ENCODE measurements around the gene KLHL26.

GRCh38 chr19:18712981-18713380 lies 76.2 kb downstream of the KLHL26 start:
- TF ChIP-seq EZH2 (IDR thresholded peaks at IDR 0.05; ENCODE audit: insufficient read depth, poor library complexity, severe bottlenecking): no peak
- TF ChIP-seq EZH2phosphoT487 (IDR thresholded peaks at IDR 0.05; ENCODE audit: insufficient read depth, low read depth): no peak

Data from GM23248 (cell line).